Lung (tissue), 12 donors: Measurements from ENCODE around the gene ADIPOQ. TPM values are rescaled to one million over a fixed set of nuclear protein-coding genes. Genes with fewer than 3 reads are reported as not detected.
A peak's percentile ranks its signal among the peaks of the same experiment; 100 is the strongest.
"Not testable (repeated sequence)": the region's sequence is repeated elsewhere in the genome, so short reads cannot be mapped to it uniquely, and the experiment has no call there.

ENCODE experiments used
- ATAC-seq: fragments of 200-7000 bp; cut with Tn5 transposase; one replicate; pipeline ENCODE4 v1.9.1; 2020; ENCODE audit warnings: moderate number of reproducible peaks; ENCODE audit not compliant: insufficient read depth, low FRiP score
- DNase-seq, 3 donors: peaks; one replicate each; pipeline ENCODE4 v3.0.0-alpha.2; 2013 to 2017
- H3K27ac ChIP-seq, 2 donors: one replicate each; pipeline ENCODE4 v1.5.1; 2013; ENCODE audit warnings: mild to moderate bottlenecking in 2 of 2, moderate library complexity in 2 of 2, control low read depth in 1 of 2, inconsistent platforms in 1 of 2, low read depth in 1 of 2, low read length in 1 of 2
- H3K27me3 ChIP-seq, 3 donors: one replicate each; pipeline ENCODE4 v1.5.1; 2013; ENCODE audit warnings: low read length in 2 of 3; ENCODE audit not compliant: control insufficient read depth in 3 of 3, insufficient read depth in 3 of 3
- H3K36me3 ChIP-seq, 4 donors: one replicate each; pipeline ENCODE4 v1.5.1; 2013; ENCODE audit warnings: low read length in 4 of 4, mild to moderate bottlenecking in 1 of 4, moderate library complexity in 1 of 4; ENCODE audit not compliant: control insufficient read depth in 4 of 4, insufficient read depth in 4 of 4
- H3K4me1 ChIP-seq, 5 donors: one replicate each; pipeline ENCODE4 v1.5.1; 2013; ENCODE audit warnings: low read length in 5 of 5, mild to moderate bottlenecking in 2 of 5, moderate library complexity in 1 of 5; ENCODE audit not compliant: control insufficient read depth in 5 of 5, insufficient read depth in 5 of 5
- H3K4me3 ChIP-seq: one replicate; pipeline ENCODE4 v1.5.1; 2013; ENCODE audit warnings: mild to moderate bottlenecking, control low read depth, moderate library complexity
- H3K9ac ChIP-seq, 2 donors: one replicate each; pipeline ENCODE4 v1.5.1; 2013; ENCODE audit warnings: low read length in 2 of 2, control low read depth in 1 of 2; ENCODE audit not compliant: insufficient read depth in 1 of 2
- H3K9me3 ChIP-seq, 4 donors: one replicate each; pipeline ENCODE4 v1.5.1; 2013; ENCODE audit warnings: low read length in 3 of 4, mild to moderate bottlenecking in 1 of 4, moderate library complexity in 1 of 4; ENCODE audit not compliant: control insufficient read depth in 4 of 4, insufficient read depth in 3 of 4
- CTCF ChIP-seq: IDR thresholded peaks from 2 replicates; pipeline ENCODE4 v1.5.1; 2012; ENCODE audit warnings: mild to moderate bottlenecking; ENCODE audit errors: control extremely low read depth, extremely low read depth
- WGBS, 2 donors: extraction: QIAGEN DNeasy Blood & Tissue Kit; methylation state at CpG; one replicate each; pipeline ENCODE4 v1.1.7; 2013; 5-methylcytosine and 5-hydroxymethylcytosine counted together
- polyA plus RNA-seq, 2 donors: library from polyadenylated mRNA; stranded (reverse); fragments of 200-250 nt; gene quantifications; one replicate each; pipeline ENCODE4 v1.2.1, GENCODE V29; 2013
- total RNA-seq, 2 donors: library from RNA; depleted of rRNA in 1 of 2; stranded (reverse); fragments of >200 nt in 1 of 2; gene quantifications; one replicate each; pipeline ENCODE4 v1.2.1, GENCODE V29; 2014 to 2021
- donor health status: control.
- donor health status: control.
- donor health status: Bipolar disorder and iron deficiency.
- donor health status: healthy.
- donor health status: DM: yes; HTN: yes; CAD: no.

Gene ADIPOQ
- total and polyA plus RNA-seq, 4 donors: 0.01 to 0.09 TPM; not detected in 2

- 55 to 69% methylated on average over 2 of the region's 2 CpGs for WGBS, 2 donors
- H3K36me3 ChIP-seq: no peaks in the 10 kb centered on the region
- H3K4me3 ChIP-seq: no peak overlapping the region
- ATAC-seq (no peak), DNase-seq (no peak)
- no peak overlapping the region for H3K9ac ChIP-seq
- no peak overlapping the region for H3K27ac ChIP-seq
- H3K27me3 ChIP-seq: no peaks in the 10 kb centered on the region
- no peak for TF ChIP-seq CTCF
- no peaks in the 10 kb centered on the region for H3K9me3 ChIP-seq
- peaks cover 0 to 14% (median 0%) of the 10 kb centered on the region in 5 donors for H3K4me1 ChIP-seq
Observed at GRCh38 chr3:186869253-186870100, 27.0 kb downstream of the ADIPOQ start.

- WGBS, 2 donors: 69 to 81% methylated on average over 5 of the region's 5 CpGs
- no peak overlapping the region for H3K9ac ChIP-seq
- H3K27me3 ChIP-seq: no peaks in the 10 kb centered on the region
- H3K27ac ChIP-seq: no peak overlapping the region
- DNase-seq (no peak), ATAC-seq (no peak)
- no peaks in the 10 kb centered on the region for H3K9me3 ChIP-seq
- peaks cover 0 to 14% (median 0%) of the 10 kb centered on the region in 5 donors for H3K4me1 ChIP-seq
- no peak for TF ChIP-seq CTCF
- no peak overlapping the region for H3K4me3 ChIP-seq
- H3K36me3 ChIP-seq: no peaks in the 10 kb centered on the region
Observed at GRCh38 chr3:186870421-186871201, 28.1 kb downstream of the ADIPOQ start.

- H3K9me3 ChIP-seq: no peaks in the 10 kb centered on the region
- DNase-seq (peak in 1 of 3 donors; percentile 10), ATAC-seq (no peak)
- H3K27ac ChIP-seq: no peak overlapping the region
- H3K4me1 ChIP-seq: peaks cover 0 to 14% (median 0%) of the 10 kb centered on the region in 5 donors
- H3K9ac ChIP-seq: no peak overlapping the region
- WGBS, 2 donors: 31 to 45% methylated on average over 2 of the region's 2 CpGs
- H3K4me3 ChIP-seq: no peak overlapping the region
- no peak for TF ChIP-seq CTCF
- no peaks in the 10 kb centered on the region for H3K36me3 ChIP-seq
- H3K27me3 ChIP-seq: no peaks in the 10 kb centered on the region
Observed at GRCh38 chr3:186871403-186871924, 29.0 kb downstream of the ADIPOQ start.

- ATAC-seq, DNase-seq, H3K9me3 ChIP-seq, H3K27me3 ChIP-seq, H3K36me3 ChIP-seq, H3K4me3 ChIP-seq, H3K9ac ChIP-seq, H3K27ac ChIP-seq: not testable (repeated sequence)
- peaks cover 0 to 14% (median 0%) of the 10 kb centered on the region in 5 donors for H3K4me1 ChIP-seq
- 96% methylated on average over 24 of the region's 30 CpGs; no CpG with 5 or more reads in 1 of the 2 donors for WGBS, 2 donors
Observed at GRCh38 chr3:186873796-186874195, 31.3 kb downstream of the ADIPOQ start.

GRCh38 chr3:186874216-186874615 is 31.7 kb downstream of the ADIPOQ start:
- not testable (repeated sequence) for H3K9ac ChIP-seq, H3K9me3 ChIP-seq, H3K27ac ChIP-seq, H3K27me3 ChIP-seq, H3K36me3 ChIP-seq, DNase-seq, H3K4me3 ChIP-seq, ATAC-seq
- peaks cover 0 to 14% (median 0%) of the 10 kb centered on the region in 5 donors for H3K4me1 ChIP-seq
- WGBS, 2 donors: 95 to 100% methylated on average over 10 to 15 of the region's 24 CpGs
